HG02642 (cell line): Measurements from ENCODE around the gene NAPA.
"Not testable (repeated sequence)": the region's sequence is repeated elsewhere in the genome, so short reads cannot be mapped to it uniquely, and the experiment has no call there.

Source experiments
- ATAC-seq: cut with Tn5 transposase; IDR thresholded peaks from one replicate; pipeline ENCODE4 v1.9.1; 2021; ENCODE audit warnings: mild to moderate bottlenecking; ENCODE audit not compliant: unreplicated experiment, poor library complexity

NAPA gene

GRCh38 chr19:47489072-47489914, 25.6 kb downstream of the NAPA start:
- ATAC-seq = no peak

DNA sequence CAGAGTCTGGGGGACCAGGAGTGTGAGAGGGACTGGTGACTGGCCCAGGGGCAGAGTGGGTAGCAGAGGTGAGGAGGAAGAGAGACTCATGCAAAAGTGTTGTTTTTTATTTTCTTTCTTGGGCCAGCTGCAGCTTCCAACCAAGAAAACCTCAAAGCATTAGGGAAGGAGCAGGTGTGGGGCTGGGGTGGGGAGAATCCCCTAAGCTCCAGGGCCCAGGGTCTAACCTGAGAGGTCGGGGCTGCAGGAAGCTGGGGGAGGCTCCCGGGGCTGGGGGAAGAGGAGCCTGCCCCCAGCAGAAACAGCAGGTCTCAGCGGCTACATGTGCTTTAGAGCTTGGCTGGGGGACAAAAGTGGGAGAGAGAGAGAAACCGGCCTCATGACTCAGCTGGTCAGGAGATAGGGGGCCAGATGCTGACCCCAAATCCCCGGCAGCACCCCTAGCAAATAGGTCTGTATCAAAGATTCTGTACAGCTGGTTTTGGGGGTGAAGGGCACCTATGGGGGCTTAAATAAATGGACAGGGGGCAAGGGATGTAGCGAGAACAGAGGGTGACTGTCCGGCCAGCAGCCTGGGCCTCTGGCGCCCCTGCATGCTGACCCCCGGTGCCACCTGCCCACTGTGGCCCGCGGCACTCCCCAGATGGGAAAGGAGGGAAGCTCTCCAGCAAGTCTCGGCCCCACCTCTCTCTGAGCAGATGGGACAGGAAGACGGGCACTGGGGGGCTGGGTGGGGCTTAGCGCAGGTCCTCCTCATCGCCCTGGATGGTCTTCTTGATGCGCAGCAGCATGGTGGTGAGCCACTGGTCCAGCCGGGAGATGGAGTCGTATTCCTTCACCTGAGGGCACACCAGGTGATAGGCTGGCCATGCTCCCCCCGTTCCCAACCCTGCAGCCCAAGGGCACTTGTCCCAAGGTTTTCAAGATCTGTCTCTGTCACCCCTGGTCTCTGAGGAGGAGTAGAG, 27.0 kb downstream of the NAPA start:
- ATAC-seq = no peak

GRCh38 chr19:47486900-47487299, 28.0 kb downstream of the NAPA start:
- no peak for ATAC-seq

GRCh38 chr19:47486220-47486619, 28.6 kb downstream of the NAPA start:
- ATAC-seq = not testable (repeated sequence)

DNA sequence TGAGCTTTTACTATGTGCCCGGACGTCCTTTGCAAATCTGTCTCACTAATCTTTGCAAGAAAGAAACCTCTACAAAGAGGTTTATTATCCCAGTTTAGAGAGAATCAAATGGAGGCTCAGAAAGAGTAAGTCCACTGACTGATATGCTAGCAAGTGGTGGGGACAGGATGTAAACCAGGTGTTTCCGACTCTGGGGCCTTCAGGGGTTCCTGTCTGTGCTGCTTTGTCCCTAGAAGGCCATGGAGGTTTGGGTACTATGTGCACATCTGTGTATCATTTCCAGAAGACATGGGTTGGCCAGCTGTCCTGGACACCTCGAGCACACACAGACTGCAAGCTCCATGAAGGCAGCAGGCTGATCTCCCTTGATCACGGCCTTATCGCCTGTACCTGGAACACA, 29.7 kb downstream of the NAPA start:
- ATAC-seq = no peak

GRCh38 chr19:47483800-47484690, 30.8 kb downstream of the NAPA start, which contains the start of gene KPTN:
Gene KPTN, minus strand, starts transcription at chr19:47484219. Its CDS starts 59 bp downstream, at chr19:47484160.
- peak; percentile 75 for ATAC-seq

- no peak for ATAC-seq
These were observed 31.7 kb downstream of the NAPA start for GRCh38 chr19:47483200-47483599.

DNA sequence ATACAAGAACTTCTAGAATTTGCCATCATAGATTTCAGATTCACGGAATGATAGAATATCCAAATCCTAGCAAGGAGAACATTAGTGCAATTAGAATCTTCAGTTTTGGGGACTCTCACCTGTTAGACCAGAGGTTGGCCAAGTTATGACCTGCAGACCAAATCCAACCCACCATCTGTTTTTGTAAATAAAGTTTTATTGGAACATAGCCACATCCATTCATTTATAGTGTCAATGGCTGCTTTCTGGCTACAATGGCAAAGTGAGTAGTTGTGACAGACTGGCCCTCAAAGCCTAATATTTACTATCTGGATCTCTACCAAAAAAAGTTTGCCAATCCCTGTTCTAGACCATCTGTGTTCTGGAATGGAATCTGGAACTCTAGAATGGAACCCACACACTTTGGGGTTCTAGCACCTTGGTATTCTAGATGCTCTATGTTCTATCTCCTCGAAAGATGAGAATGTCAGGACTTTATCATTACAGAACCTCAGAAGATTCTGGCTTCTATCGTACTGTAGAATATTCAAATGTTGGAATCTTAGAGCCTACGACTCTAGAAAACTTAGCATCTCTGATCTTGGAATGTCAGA, 33.3 kb downstream of the NAPA start:
- no peak for ATAC-seq

DNA sequence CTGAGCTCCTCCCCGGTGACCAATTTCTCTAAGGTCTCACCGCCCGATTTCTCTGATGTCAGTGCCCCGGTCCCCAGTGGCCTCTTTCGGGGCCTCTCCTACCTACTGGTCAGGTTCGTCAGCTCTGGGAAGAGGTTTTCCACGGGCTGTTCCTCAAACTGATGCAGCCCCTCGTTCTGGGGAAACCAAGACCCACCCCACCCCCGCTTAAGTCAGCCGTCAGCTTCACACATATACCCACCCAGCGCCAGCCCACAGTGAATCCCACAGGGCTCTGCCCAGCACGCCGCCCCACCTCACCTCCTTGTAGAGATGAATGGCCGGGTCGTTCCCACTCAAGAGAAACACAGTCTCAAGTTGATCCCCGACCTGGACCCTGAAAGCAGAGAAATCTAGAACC, 34.2 kb downstream of the NAPA start:
- no peak for ATAC-seq

DNA sequence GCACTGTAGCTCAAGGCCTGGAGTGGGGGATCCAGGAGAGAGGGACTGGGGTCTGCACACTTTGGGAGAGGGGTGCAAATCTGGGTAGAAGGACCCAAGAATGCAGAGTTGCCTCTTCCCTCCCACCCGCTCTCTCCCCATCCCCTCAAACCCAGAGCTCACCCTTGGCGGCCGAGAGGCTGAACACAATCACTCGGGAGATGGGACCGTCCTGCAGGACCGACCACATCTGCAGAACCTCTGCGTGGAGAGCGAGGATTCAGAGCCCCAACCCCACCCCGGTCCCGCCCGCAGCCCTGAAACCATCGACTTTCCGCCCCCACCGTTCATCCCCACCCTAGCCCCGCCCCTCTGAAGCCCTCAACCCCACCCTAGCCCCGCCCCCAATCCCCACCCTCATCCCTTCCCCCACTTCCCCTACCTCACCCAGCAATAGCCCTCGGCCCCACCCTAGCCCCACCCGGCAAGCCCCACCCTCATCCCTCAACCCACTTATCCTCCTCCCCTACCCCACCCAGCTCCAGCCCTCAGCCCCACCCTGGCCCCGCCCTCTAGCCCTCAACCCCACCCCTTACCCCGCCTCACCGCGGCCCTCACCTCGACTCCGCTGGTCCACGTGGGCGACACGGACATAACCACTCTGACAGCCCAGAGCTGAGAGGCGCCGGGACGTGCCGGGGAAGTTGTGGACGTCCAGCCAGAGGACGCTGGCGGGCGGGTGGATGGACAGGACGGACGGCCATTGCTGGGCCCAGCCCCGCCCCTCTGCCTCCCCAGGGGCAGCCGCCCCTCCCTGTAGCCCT, 35.0 kb downstream of the NAPA start:
- no peak for ATAC-seq

DNA sequence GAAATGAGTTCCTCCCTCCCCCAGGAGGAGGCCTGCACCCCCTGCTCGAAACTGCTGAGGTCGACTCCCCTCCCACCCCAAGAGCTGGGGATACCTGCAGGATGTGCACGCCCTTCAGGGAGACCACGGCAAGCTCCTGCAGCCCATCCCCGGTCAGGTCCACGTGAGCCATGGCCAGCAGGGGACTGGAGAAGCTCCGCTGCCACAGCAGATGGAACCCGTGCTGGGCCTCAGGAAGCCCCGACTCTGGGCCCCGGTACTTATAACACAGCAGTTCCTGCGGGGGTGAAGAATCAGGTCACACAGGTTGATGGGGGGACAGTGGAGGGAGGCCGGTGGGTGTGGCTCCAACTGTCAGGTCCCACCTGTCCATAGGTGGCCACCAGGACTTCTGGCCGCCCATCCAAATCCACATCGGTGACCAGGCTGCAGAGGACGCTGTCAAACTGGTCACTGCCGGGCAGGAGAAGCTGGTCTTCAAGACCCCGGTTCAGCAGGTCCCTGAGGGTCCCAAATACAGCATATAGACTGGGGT, 38.4 kb downstream of the NAPA start:
- ATAC-seq = no peak

DNA sequence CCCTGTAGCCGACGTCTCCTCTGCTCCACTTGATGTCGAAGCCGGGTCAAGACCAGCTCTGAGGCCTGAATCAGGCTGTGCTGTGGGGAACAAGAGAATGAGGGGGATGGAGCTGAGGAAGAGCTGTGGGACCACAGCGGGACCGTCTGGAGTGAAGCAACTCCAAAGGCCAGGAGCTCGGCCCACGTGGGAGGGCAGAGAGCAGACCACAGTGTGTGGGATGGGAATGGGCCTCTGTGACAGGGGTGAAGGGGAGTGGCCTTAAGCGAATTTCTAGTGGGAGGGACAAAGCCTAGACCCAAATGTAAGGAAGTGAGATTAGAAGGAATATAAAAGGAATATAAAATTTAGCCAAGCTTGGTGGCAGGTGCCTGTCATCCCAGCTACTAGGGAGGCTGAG, 39.4 kb downstream of the NAPA start:
- no peak for ATAC-seq

- no peak for ATAC-seq
These were observed 41.5 kb downstream of the NAPA start for GRCh38 chr19:47473336-47473735.

- ATAC-seq = no peak
These were observed 43.0 kb downstream of the NAPA start, which contains the start of gene SLC8A2 for GRCh38 chr19:47471733-47472457. Gene SLC8A2, minus strand, starts transcription at chr19:47471893. Its CDS starts 5,490 bp downstream, at chr19:47466403.

DNA sequence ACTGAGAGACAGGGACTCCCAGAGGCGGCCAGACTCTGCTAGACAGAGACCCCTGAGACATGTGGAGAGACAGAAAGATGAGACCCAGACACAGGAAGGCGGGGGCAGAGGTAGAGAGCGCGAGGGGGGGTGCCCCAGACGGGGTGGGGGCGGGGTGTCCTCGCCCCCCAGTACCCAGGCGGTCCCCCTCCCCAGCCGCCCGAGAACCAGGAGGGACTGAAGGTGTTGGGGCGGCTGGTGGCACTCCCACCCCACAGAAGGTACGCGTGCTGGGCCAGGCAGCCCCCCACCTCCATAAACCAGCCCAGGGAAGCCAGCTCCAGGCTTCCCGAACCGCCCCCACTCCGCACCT, 43.5 kb downstream of the NAPA start:
- no peak for ATAC-seq

DNA sequence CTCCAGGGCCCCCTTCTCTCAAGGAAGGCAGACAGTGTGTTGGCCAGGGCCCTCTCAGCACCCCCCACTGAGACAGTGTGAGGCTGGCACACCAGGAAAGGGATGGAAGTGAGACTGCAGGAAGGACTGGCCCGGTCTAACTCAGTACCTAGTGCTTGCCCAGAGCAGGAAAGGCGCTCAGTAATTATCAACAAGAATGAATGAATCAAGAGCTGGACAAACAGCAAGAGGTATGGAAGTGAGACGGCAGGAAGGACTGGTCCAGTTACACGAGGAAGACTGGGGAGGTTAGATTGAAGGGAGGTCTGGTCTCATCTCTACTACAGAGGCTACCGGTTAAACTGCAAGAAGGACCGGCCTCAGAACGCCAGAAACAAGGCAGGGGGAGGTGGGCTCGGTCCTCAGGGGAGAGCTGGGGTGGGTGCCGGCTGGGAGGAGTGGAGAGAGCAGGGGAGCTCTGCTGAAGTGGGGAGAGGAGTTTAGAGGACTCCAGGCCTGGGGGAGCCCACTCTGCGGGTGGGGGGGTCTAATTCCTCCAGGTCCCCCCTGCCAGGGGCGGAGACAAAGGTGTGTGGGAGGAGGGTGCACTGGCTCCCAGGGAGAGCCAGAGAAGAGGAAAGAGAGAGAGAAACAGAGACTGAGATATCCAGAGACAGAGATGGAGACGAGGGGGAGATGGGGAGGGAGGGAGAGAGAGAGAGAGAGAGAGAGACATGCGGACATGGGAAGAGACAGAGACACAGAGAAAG, 44.2 kb downstream of the NAPA start:
- ATAC-seq = no peak

DNA sequence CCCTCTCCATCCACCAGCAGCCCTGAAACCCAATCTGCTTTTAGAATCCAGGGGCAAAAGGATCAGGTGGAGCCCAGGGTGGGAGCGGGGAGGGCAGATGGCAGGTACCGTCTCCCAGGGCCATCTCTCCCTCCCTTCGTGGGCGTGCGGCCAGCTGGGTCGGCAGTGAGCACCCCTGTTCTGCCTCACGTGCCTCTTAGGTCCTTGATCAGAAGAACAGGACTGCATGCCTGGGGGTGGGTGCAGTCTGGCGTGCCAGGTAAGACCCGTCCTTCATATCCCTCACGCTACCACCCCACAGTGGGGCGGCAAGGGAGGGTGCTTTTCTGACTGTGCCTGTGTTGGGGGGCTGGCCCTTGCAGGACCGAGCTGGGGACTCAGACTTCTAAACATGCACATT, 45.1 kb downstream of the NAPA start:
- ATAC-seq = no peak
